K562 (cell line): Measurements from ENCODE around the gene PDZD8. TPM values are rescaled to one million over a fixed set of nuclear protein-coding genes. Genes with fewer than 3 reads are reported as not detected.

ENCODE experiments used
- ATF4 ChIP-seq: fragments of 450-650 bp; formaldehyde crosslinking; IDR thresholded peaks from 2 replicates; pipeline ENCODE4 v1.4.0; 2022; ENCODE audit warnings: mild to moderate bottlenecking, moderate library complexity
- CBFA2T2 ChIP-seq: fragments of 450-650 bp; conservative IDR thresholded peaks from 2 replicates; pipeline ENCODE4 v1.6.1; 2017; ENCODE audit warnings: mild to moderate bottlenecking
- CBFA2T3 ChIP-seq: fragments of 450-650 bp; IDR thresholded peaks from 2 replicates; pipeline ENCODE4 v1.6.1; 2017
- CEBPB ChIP-seq: fragments of 450-650 bp; IDR thresholded peaks from 2 replicates; pipeline ENCODE4 v1.6.1; 2016; ENCODE audit warnings: missing genetic modification characterization, missing compliant biosample characterization
- CLOCK ChIP-seq: fragments of 250-450 bp; sonication (Bioruptor Pico); IDR thresholded peaks from 2 replicates; pipeline ENCODE4 v1.4.0; 2020; ENCODE audit warnings: mild to moderate bottlenecking, moderate library complexity, borderline replicate concordance
- EP300 ChIP-seq: IDR thresholded peaks from 2 replicates; pipeline ENCODE4 v1.6.1; 2012; ENCODE audit warnings: low read length, improper control_type of control experiment
- ETV1 ChIP-seq: fragments of 450-650 bp; conservative IDR thresholded peaks from 2 replicates; pipeline ENCODE4 v1.6.1; 2016; ENCODE audit warnings: missing genetic modification characterization, control low read depth, low read depth, missing compliant biosample characterization
- FOXK2 ChIP-seq, 2 experiments: fragments of 450-650 bp; IDR thresholded peaks in 1 of 2; conservative IDR thresholded peaks in 1 of 2; 2 replicates each; pipeline ENCODE4 v1.6.1; 2016; ENCODE audit warnings: low read depth in 2 of 2, mild to moderate bottlenecking in 1 of 2
- HDAC8 ChIP-seq: fragments of 450-650 bp; IDR thresholded peaks from 2 replicates; pipeline ENCODE4 v1.6.1; 2016; ENCODE audit warnings: mild to moderate bottlenecking, missing genetic modification characterization, moderate library complexity, missing compliant biosample characterization
- MAFK ChIP-seq: IDR thresholded peaks from 2 replicates; pipeline ENCODE4 v1.6.1; 2011; ENCODE audit warnings: low read length, improper control_type of control experiment
- PBX2 ChIP-seq, 2 experiments: IDR thresholded peaks in 1 of 2; conservative IDR thresholded peaks in 1 of 2; 2 replicates each; pipeline ENCODE4 v1.6.1; 2016; ENCODE audit warnings: low read depth in 2 of 2, mild to moderate bottlenecking in 1 of 2, missing compliant biosample characterization in 1 of 2, missing genetic modification characterization in 1 of 2, moderate library complexity in 1 of 2
- PHTF2 ChIP-seq: fragments of 250-450 bp; sonication (Bioruptor Pico); IDR thresholded peaks from 2 replicates; pipeline ENCODE4 v1.5.0; 2021; ENCODE audit warnings: mild to moderate bottlenecking
- POLR2AphosphoS5 ChIP-seq: IDR thresholded peaks from 2 replicates; pipeline ENCODE4 v1.6.1; 2011; ENCODE audit warnings: mild to moderate bottlenecking, low read depth, low read length, moderate library complexity; ENCODE audit not compliant: control insufficient read depth, insufficient read depth
- POLR2H ChIP-seq: IDR thresholded peaks from 2 replicates; pipeline ENCODE4 v1.6.1; 2016; ENCODE audit warnings: missing genetic modification characterization, low read depth, mild to moderate bottlenecking, control low read depth, missing compliant biosample characterization, moderate library complexity
- WHSC1 ChIP-seq: IDR thresholded peaks from one replicate; pipeline ENCODE4 v1.6.1; 2012; ENCODE audit warnings: low read length, control low read depth, inconsistent platforms
- ZFPM2 ChIP-seq: fragments of 250-450 bp; sonication (Bioruptor Pico); IDR thresholded peaks from 2 replicates; pipeline ENCODE4 v1.5.1; 2022; ENCODE audit warnings: mild to moderate bottlenecking
- ZNF324 ChIP-seq: fragments of 250-450 bp; sonication (Bioruptor Pico); IDR thresholded peaks from 2 replicates; pipeline ENCODE4 v1.4.0; 2020; ENCODE audit warnings: mild to moderate bottlenecking
- ZNF584 ChIP-seq: fragments of 200-800 bp; sonication (Bioruptor generic); IDR thresholded peaks from 2 replicates; pipeline ENCODE4 v1.6.1; 2016; ENCODE audit warnings: low read depth, mild to moderate bottlenecking, missing genetic modification characterization, missing compliant biosample characterization
- polyA plus RNA-seq, 8 experiments: library from polyadenylated mRNA; depleted of rRNA in 4 of 8; stranded (reverse) in 5 of 8; unstranded in 3 of 8; fragments of >200 nt; fragmentation: Nextera tagmentation in 2 of 8; fragmentation: Illumina TruSeq in 1 of 8; extraction: Ambion mirVana in 2 of 8; extraction: Trizol in 1 of 8; gene quantifications; 2 replicates each; pipeline versions ENCODE4 v1.2.1 to v1.2.3, GENCODE V29; 2011 to 2014; ENCODE audit warnings: inconsistent platforms in 1 of 8, missing spikeins in 1 of 8
- total RNA-seq, 7 experiments: library from RNA; depleted of rRNA in 6 of 7; stranded (reverse); fragments of >200 nt in 6 of 7; fragmentation: Illumina TruSeq in 2 of 7; extraction: Trizol in 2 of 7; gene quantifications; 2 replicates each; pipeline versions ENCODE4 v1.2.1 to v1.2.3, GENCODE V29; 2011 to 2021; ENCODE audit warnings: low replicate concordance in 1 of 7
- TF ChIP-seq, protein P1 (sequence below): sonication (generic); formaldehyde crosslinking; IDR thresholded peaks from 2 replicates; pipeline ENCODE4 v1.4.0; 2020; ENCODE audit warnings: mild to moderate bottlenecking, missing genetic modification reagents

PDZD8 gene
- total and polyA plus RNA-seq, 9 of the 15 experiments (the other 6 are each of a cell fraction or from before 2014, with no cell fraction given) = 5.5 to 53.4 (median 36.8) TPM

- TF ChIP-seq FOXK2 (conservative IDR thresholded peaks at IDR 0.05 in 1 of 2, IDR thresholded peaks at IDR 0.05 in 1 of 2; ENCODE audit: low read depth in 2 of 2) (no peak), CLOCK (CRISPR knock-in tag) (no peak), ATF4 (CRISPR knock-in tag) (no peak), CBFA2T3 (peak; percentile 82), ZNF584 (no peak), PBX2 (CRISPR knock-in tag; IDR thresholded peaks at IDR 0.05; ENCODE audit: low read depth) (no peak), PBX2 (tag; conservative IDR thresholded peaks at IDR 0.05; ENCODE audit: low read depth) (no peak), HDAC8 (no peak), PHTF2 (CRISPR knock-in tag) (no peak), CEBPB (tag) (no peak), ZFPM2 (no peak), POLR2AphosphoS5 (peak; percentile 39; the same call in 1 of the 2 replicates), WHSC1 (no peak), CBFA2T2 (peak; percentile 73), MAFK (no peak), ZNF324 (CRISPR knock-in tag) (no peak), ETV1 (tag) (peak; percentile 70), POLR2H (tag) (no peak), EP300 (peak; percentile 79; the same call in 1 of the 2 replicates)
- TF ChIP-seq, protein P1, sequence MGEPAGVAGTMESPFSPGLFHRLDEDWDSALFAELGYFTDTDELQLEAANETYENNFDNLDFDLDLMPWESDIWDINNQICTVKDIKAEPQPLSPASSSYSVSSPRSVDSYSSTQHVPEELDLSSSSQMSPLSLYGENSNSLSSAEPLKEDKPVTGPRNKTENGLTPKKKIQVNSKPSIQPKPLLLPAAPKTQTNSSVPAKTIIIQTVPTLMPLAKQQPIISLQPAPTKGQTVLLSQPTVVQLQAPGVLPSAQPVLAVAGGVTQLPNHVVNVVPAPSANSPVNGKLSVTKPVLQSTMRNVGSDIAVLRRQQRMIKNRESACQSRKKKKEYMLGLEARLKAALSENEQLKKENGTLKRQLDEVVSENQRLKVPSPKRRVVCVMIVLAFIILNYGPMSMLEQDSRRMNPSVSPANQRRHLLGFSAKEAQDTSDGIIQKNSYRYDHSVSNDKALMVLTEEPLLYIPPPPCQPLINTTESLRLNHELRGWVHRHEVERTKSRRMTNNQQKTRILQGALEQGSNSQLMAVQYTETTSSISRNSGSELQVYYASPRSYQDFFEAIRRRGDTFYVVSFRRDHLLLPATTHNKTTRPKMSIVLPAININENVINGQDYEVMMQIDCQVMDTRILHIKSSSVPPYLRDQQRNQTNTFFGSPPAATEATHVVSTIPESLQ (CRISPR knock-in tag) = no peak
These were observed 33.5 kb upstream of the PDZD8 start (continued) for GRCh38 chr10:117408436-117409384.
